Activated CD4-positive, alpha-beta T cell treated with anti-CD3 and anti-CD28 coated beads for 36 hours (primary cell): Measurements from ENCODE around the gene CETP. TPM values are rescaled to one million over a fixed set of nuclear protein-coding genes. Genes with fewer than 3 reads are reported as not detected.

ENCODE experiments used
- ATAC-seq: fragments of 200-7000 bp; cut with Tn5 transposase; one replicate; pipeline ENCODE4 v1.10.0; 2021; ENCODE audit warnings: mild to moderate bottlenecking, moderate library complexity
- CTCF ChIA-PET: fragments of 350-600 bp; sonication (Branson Sonifier 250); formaldehyde crosslinking; loops from one replicate; lab custom pipeline; 2021; ENCODE audit warnings: antibody characterized with exemption; lab: Charles Lee
- POLR2A ChIA-PET: fragments of 350-600 bp; sonication (Branson Sonifier 250); formaldehyde crosslinking; loops from one replicate; lab custom pipeline; 2021; ENCODE audit warnings: antibody characterized with exemption, inconsistent platforms; lab: Charles Lee
- DNase-seq: peaks from one replicate; pipeline ENCODE4 v3.0.0-alpha.2; 2020
- H3K27ac Mint-ChIP-seq: one replicate; pipeline ENCODE4 v1.8.0; 2021; ENCODE audit warnings: mixed read lengths
- H3K27me3 Mint-ChIP-seq: one replicate; pipeline ENCODE4 v1.8.0; 2021; ENCODE audit warnings: mixed read lengths
- H3K36me3 Mint-ChIP-seq: one replicate; pipeline ENCODE4 v1.8.0; 2021; ENCODE audit warnings: low read depth, mixed read lengths
- H3K4me1 Mint-ChIP-seq: one replicate; pipeline ENCODE4 v1.8.0; 2021; ENCODE audit warnings: mixed read lengths
- H3K4me3 Mint-ChIP-seq: one replicate; pipeline ENCODE4 v1.8.0; 2021; ENCODE audit warnings: mild to moderate bottlenecking, moderate library complexity, mixed read lengths
- H3K9me3 Mint-ChIP-seq: one replicate; pipeline ENCODE4 v1.8.0; 2021; ENCODE audit warnings: low read depth, mixed read lengths
- intact Hi-C, 2 experiments: fragments of 100-400 bp; cut with DNase I in 1 of 2; cut with micrococcal nuclease in 1 of 2; formaldehyde crosslinking; loops; one replicate each; pipeline versions ENCODE4 v1.14.2 to v1.15.1; 2022 to 2024; cut with DNase I, micrococcal nuclease
- total RNA-seq, 2 experiments: library from RNA; stranded (reverse); gene quantifications; one replicate each; pipeline ENCODE4 v1.2.3, GENCODE V29; 2021

Gene CETP
- total RNA-seq, 2 experiments from 2014 or later: 0.14 TPM; not detected in 1

DNA sequence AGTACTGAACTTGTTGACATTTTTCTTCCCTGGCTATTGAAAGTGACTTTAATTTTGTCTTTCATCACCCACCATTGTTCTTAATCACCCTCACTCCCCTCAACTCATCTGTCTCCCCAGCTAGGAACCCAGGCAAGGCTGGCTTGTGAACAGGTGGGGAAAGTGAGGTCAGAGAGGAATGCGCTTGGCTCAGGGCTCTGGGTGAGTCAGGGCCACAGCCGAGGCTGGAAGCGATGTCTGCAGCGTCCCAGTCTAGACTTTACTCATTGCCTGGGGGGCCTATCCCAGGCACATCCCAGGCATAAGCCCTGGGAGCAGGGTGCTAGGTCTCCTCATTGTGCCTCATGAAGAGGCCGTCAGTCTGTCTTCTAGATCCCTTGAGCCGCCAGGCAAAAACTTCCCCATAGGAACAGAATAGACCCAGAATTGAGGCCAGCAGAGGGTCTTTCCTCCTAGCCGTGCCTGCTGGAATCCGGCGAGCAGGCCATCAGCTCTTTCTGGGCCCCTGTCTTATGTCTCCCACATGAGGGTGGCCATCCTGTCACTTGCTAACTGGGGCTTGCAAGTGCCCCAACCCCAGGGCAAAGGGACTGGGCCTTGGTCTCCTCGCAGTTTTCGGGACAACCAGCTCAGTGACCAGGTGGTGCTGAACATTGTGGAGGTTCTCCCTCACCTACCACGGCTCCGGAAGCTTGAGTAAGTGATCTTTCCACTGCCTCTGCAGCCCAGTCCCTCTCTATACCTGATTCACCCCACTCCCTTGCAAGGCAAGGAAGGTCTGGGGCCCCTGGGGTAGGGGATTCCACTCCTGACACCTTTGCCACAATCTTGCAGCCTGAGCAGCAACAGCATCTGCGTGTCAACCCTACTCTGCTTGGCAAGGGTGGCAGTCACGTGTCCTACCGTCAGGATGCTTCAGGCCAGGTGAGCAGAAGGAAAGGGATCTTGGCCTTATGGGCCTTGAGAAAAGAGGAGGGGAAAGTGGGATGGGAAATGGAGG lies 67.7 kb downstream of the CETP start:
- H3K27me3 Mint-ChIP-seq: no peaks in the 10 kb centered on the region
- no peak for DNase-seq
- H3K4me3 Mint-ChIP-seq: no peak overlapping the region
- peak; percentile 31 for ATAC-seq
- POLR2A ChIA-PET: no interaction called here
- CTCF ChIA-PET: interaction anchor here (1.0 to 1.1 kb wide), 2 partner anchors 64 to 65 kb away, joined by 3 to 4 read pairs; no protein-coding TSS in a partner anchor
- H3K4me1 Mint-ChIP-seq: peaks cover 71% of the 10 kb centered on the region
- intact Hi-C loops: no loop called here
- no peaks in the 10 kb centered on the region for H3K9me3 Mint-ChIP-seq
- H3K36me3 Mint-ChIP-seq: peaks cover 82% of the 10 kb centered on the region
- peak overlapping the region; percentile 65 for H3K27ac Mint-ChIP-seq

DNA sequence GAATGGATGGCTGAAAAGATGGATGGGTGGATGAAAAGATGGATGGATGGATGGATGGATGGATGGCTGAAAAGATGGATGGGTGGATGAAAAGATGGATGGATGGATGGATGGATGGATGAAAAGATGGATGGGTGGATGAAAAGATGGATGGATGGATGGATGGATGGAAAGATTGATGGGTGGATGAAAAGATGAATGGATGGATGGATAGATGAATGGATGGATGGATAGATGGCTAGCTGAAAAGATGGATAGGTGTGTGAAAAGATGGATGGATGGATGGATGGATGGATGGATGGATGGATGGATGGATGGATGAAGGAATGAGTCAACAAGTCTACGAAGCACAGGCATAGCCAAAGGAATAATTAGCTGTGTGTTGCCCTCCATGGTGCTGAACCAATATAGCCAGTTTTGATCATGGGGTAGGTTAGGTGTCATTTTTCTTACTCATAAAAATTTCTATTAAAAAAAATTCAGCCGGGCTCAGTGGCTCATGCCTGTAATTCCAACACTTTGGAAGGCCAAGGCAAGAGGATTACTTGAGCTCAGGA lies 68.7 kb downstream of the CETP start:
- H3K4me1 Mint-ChIP-seq: peaks cover 69% of the 10 kb centered on the region

DNA sequence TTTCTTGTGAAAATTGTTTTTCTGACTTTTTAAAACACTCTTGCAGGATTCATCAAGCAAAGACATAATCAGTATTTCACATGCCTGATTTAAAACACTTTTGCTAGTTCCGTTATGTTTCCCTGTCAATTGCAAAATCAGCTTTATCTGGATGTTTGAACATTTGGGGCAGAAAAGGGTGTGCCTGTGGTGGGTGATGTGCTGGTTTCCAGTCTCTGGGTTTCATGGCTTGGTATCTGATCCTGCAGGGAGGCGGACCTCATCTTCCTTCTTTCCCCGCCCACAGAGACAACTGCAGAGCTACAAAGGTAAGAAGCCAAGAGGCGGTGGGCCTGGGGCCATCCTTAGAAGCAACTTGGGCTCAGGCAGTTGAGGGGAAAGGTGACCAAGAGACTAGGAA lies 69.4 kb downstream of the CETP start:
- no peak overlapping the region for H3K4me3 Mint-ChIP-seq
- H3K9me3 Mint-ChIP-seq: no peaks in the 10 kb centered on the region
- intact Hi-C loops: no loop called here
- ChIA-PET POLR2A (interaction anchor here (0.6 to 2.2 kb wide), 2 partner anchors 11 to 29 kb away, joined by 4 to 8 read pairs; no protein-coding TSS in a partner anchor), CTCF (interaction anchor here (0.8 to 1.1 kb wide), 4 partner anchors 9 to 66 kb away, joined by 3 to 4 read pairs (median 3); partner anchors contain the start of gene NLRC5)
- DNase-seq (no peak), ATAC-seq (no peak)
- H3K36me3 Mint-ChIP-seq: peaks cover 84% of the 10 kb centered on the region
- H3K27me3 Mint-ChIP-seq: no peaks in the 10 kb centered on the region
- peaks cover 69% of the 10 kb centered on the region for H3K4me1 Mint-ChIP-seq
- H3K27ac Mint-ChIP-seq: peak overlapping the region; percentile 29

More for the DNA sequence above, 68.7 kb downstream of the CETP start:
- Mint-ChIP-seq H3K4me3 (no peak overlapping the region), H3K27me3 (no peaks in the 10 kb centered on the region), H3K36me3 (peaks cover 83% of the 10 kb centered on the region), H3K27ac (peak overlapping the region; percentile 3), H3K9me3 (no peaks in the 10 kb centered on the region)
- intact Hi-C loops: no loop called here
- ATAC-seq: no peak
- DNase-seq: no peak
- POLR2A ChIA-PET: interaction anchor here (0.6 to 2.2 kb wide), 2 partner anchors 11 to 28 kb away, joined by 4 to 8 read pairs; no protein-coding TSS in a partner anchor
- CTCF ChIA-PET: interaction anchor here (1.0 to 1.1 kb wide), 3 partner anchors 8 to 41 kb away, joined by 3 to 4 read pairs (median 3); partner anchors contain the start of gene NLRC5

DNA sequence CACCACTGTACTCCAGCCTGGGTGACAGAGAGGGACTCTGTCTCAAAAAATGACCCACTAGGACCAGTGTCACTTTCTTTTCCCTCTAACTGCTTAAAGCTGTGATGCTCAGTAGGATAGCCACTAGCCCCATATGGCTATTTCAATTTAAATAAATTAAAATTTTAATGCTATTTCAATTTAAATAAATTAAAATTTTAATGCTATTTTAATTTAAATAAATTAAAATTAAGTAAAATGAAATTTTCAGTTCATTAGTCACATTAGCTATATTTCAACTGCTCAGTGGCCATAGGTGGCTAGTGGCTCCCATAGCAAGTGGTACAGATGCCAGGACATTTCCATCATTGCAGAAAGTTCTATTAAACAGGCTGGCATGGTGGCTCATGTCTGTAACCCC lies 70.6 kb downstream of the CETP start:
- H3K4me1 Mint-ChIP-seq: peaks cover 70% of the 10 kb centered on the region
- POLR2A ChIA-PET: interaction anchor here (2.2 kb wide), 1 partner anchor 9 kb away, joined by 4 read pairs; no protein-coding TSS in a partner anchor

DNA sequence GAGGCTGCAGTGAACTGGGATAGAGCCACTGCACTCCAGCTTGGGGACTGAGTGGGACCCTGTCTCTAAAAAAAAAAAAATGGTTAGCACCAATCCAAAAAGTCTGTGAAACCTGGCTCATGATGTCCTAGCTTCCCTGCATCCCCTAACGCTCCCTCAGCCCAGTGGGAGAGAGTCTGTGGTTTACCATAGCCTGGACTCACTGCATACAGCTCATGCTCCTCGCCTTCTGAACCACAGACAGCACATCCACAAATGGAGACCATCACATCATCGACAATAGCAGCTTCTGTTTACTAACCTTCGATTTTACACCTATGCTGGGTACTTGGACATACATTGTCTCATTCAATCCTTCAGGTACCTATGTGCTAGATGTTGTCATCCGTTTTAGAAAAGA lies 71.2 kb downstream of the CETP start:
- intact Hi-C loops: no loop called here
- H3K27me3 Mint-ChIP-seq: no peaks in the 10 kb centered on the region
- H3K36me3 Mint-ChIP-seq: peaks cover 79% of the 10 kb centered on the region
- H3K4me1 Mint-ChIP-seq: peaks cover 70% of the 10 kb centered on the region
- ChIA-PET POLR2A (no interaction called here), CTCF (interaction anchor here (0.5 to 1.3 kb wide), 8 partner anchors 9 to 88 kb away, joined by 3 to 7 read pairs (median 3); no protein-coding TSS in a partner anchor)
- H3K9me3 Mint-ChIP-seq: no peaks in the 10 kb centered on the region
- ATAC-seq (no peak), DNase-seq (no peak)
- H3K27ac Mint-ChIP-seq: no peak overlapping the region
- no peak overlapping the region for H3K4me3 Mint-ChIP-seq

More for the DNA sequence above, 70.6 kb downstream of the CETP start:
- H3K36me3 Mint-ChIP-seq: peaks cover 81% of the 10 kb centered on the region
- ATAC-seq: no peak
- CTCF ChIA-PET: interaction anchor here (0.5 to 1.3 kb wide), 6 partner anchors 9 to 87 kb away, joined by 3 to 7 read pairs (median 3); no protein-coding TSS in a partner anchor
- DNase-seq: no peak
- H3K27ac Mint-ChIP-seq: no peak overlapping the region
- no peaks in the 10 kb centered on the region for H3K27me3 Mint-ChIP-seq
- H3K4me3 Mint-ChIP-seq: no peak overlapping the region
- H3K9me3 Mint-ChIP-seq: no peaks in the 10 kb centered on the region
- intact Hi-C loops: no loop called here

Other genes starting within 250 kb of the CETP start
- 100 to 1,000 TPM; 131 to 154 TPM for gene NUP93, start 231.8 kb upstream of the CETP start, total RNA-seq
- not detected for gene SLC12A3, start 96.7 kb upstream of the CETP start, total RNA-seq
- 100 to 1,000 TPM; 136 to 195 TPM for gene HERPUD1, start 29.8 kb upstream of the CETP start, total RNA-seq
- 100 to 1,000 TPM; 143 to 175 TPM for gene NLRC5, start 27.6 kb downstream of the CETP start, total RNA-seq
- gene CPNE2, start 130.6 kb downstream of the CETP start, total RNA-seq: 1 to 10 TPM; 4.9 to 7.3 TPM
- gene PSME3IP1, start 224.1 kb downstream of the CETP start, total RNA-seq: 100 to 1,000 TPM; 111 to 156 TPM
- gene RSPRY1, start 224.4 kb downstream of the CETP start, total RNA-seq: 10 to 100 TPM; 24.6 to 30.2 TPM